A673 (cell line): ENCODE measurements around the gene CCR5. TPM values are rescaled to one million over a fixed set of nuclear protein-coding genes. Genes with fewer than 3 reads are reported as not detected.

Experiments
- BruUV-seq: library from RNA; stranded (reverse); fragments of 400-500 nt; replicated peaks from 2 replicates; lab custom pipeline; 2021; lab: Mats Ljungman, UMichigan
- CTCF ChIA-PET: fragments of 300-600 bp; sonication (Branson Sonifier 250); formaldehyde crosslinking; loops from one replicate; lab custom pipeline; 2022; ENCODE audit warnings: antibody characterized with exemption; lab: Charles Lee
- POLR2A ChIA-PET: fragments of 300-600 bp; sonication (Branson Sonifier 250); formaldehyde crosslinking; loops from one replicate; lab custom pipeline; 2022; ENCODE audit warnings: antibody characterized with exemption; ENCODE audit not compliant: low non-redundant PET; lab: Charles Lee
- DNase-seq: peaks from one replicate; pipeline ENCODE4 v3.0.0-alpha.2; 2015; ENCODE audit warnings: low spot score
- H3K27ac ChIP-seq: fragments of 200-600 bp; sonication (generic); 2 replicates; pipeline ENCODE4 v1.5.1; 2016; ENCODE audit warnings: mixed run types, low read depth, mild to moderate bottlenecking, mixed read lengths, antibody characterized with exemption, low read length; ENCODE audit not compliant: poor library complexity, severe bottlenecking
- H3K27me3 ChIP-seq: fragments of 200-600 bp; sonication (generic); replicated peaks from 2 replicates; pipeline ENCODE4 v1.6.1; 2017; ENCODE audit warnings: mixed run types, low read depth, mild to moderate bottlenecking, mixed read lengths, antibody characterized with exemption, low read length; ENCODE audit not compliant: insufficient read depth, poor library complexity
- H3K36me3 ChIP-seq: fragments of 200-600 bp; sonication (generic); 2 replicates; pipeline ENCODE4 v1.6.1; 2016; ENCODE audit warnings: mixed run types, mild to moderate bottlenecking, mixed read lengths, antibody characterized with exemption, low read length; ENCODE audit not compliant: insufficient read depth, poor library complexity, severe bottlenecking
- H3K4me1 ChIP-seq: fragments of 200-600 bp; sonication (generic); 2 replicates; pipeline ENCODE4 v1.6.1; 2017; ENCODE audit warnings: mixed run types, mild to moderate bottlenecking, mixed read lengths, antibody characterized with exemption, low read length; ENCODE audit not compliant: insufficient read depth, poor library complexity, severe bottlenecking
- H3K4me3 ChIP-seq: fragments of 200-600 bp; sonication (generic); 2 replicates; pipeline ENCODE4 v1.5.1; 2016; ENCODE audit warnings: low read depth, mixed run types, mild to moderate bottlenecking, mixed read lengths, low read length; ENCODE audit not compliant: poor library complexity, severe bottlenecking
- H3K9me3 ChIP-seq: fragments of 200-600 bp; sonication (generic); 2 replicates; pipeline ENCODE4 v1.6.1; 2016; ENCODE audit warnings: mixed run types, low read depth, mild to moderate bottlenecking, mixed read lengths, antibody characterized with exemption, low read length; ENCODE audit not compliant: poor library complexity, severe bottlenecking
- EZH2 ChIP-seq: fragments of 200-600 bp; sonication (generic); IDR thresholded peaks from 2 replicates; pipeline ENCODE4 v1.6.1; 2017; ENCODE audit warnings: borderline replicate concordance, low read depth, mild to moderate bottlenecking, mixed read lengths, antibody characterized with exemption, low read length; ENCODE audit not compliant: poor library complexity, severe bottlenecking
- intact Hi-C: fragments of 100-400 bp; cut with micrococcal nuclease; formaldehyde crosslinking; loops from one replicate; pipeline ENCODE4 v1.10.0; 2022; ENCODE audit not compliant: unreplicated experiment
- total RNA-seq: library from RNA; stranded (reverse); gene quantifications from 2 replicates; pipeline ENCODE4 v1.2.3, GENCODE V29; 2021
- TF ChIP-seq, protein P1 (sequence below): fragments of 300-800, 200-600 bp; sonication (generic); conservative IDR thresholded peaks from 2 replicates; pipeline ENCODE4 v1.5.1; 2017; ENCODE audit warnings: low read depth, mild to moderate bottlenecking, antibody characterized with exemption, low read length, moderate library complexity, mixed read lengths

CCR5 gene
- total RNA-seq, 1 experiment from 2014 or later = not detected

DNA sequence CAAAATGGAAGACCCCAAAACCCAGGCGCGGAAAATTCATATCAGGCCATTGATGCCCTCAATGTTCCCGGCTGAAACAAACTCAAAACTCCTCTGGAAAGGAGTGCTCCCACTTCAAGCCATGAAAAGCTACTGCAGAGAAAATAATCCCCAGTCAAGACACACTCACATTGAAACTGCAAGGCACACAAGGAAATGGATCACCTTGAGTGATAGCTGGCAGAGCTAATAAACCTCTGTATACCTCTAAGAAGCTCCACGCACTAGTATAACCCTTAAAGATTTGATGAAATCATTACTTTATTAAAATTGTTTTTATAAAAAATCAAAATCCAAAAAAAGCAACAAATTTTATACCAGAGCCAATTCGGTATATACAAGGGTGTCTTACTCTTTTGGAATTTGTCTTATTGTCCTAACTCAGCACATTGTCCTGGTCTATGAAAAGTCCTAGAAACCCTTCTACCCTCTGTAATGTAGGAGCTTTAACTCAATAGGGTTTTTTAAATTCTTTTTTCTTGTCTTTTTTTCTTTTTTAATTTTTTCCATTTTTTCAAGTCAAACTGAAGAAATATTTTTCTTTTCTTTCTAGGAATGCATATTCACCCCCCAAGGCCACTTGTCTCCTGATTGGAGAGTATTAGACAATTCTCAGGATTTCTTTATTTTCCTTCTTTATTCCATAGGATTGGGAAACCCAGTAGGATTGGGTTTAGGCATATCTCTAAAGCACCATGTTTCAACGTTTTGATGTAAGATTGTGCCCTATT lies 27.6 kb downstream of the CCR5 start:
- no peaks in the 10 kb centered on the region for H3K4me1 ChIP-seq
- intact Hi-C loops = no loop called here
- no peaks in the 10 kb centered on the region for H3K9me3 ChIP-seq
- no peak for TF ChIP-seq EZH2
- TF ChIP-seq, protein P1, sequence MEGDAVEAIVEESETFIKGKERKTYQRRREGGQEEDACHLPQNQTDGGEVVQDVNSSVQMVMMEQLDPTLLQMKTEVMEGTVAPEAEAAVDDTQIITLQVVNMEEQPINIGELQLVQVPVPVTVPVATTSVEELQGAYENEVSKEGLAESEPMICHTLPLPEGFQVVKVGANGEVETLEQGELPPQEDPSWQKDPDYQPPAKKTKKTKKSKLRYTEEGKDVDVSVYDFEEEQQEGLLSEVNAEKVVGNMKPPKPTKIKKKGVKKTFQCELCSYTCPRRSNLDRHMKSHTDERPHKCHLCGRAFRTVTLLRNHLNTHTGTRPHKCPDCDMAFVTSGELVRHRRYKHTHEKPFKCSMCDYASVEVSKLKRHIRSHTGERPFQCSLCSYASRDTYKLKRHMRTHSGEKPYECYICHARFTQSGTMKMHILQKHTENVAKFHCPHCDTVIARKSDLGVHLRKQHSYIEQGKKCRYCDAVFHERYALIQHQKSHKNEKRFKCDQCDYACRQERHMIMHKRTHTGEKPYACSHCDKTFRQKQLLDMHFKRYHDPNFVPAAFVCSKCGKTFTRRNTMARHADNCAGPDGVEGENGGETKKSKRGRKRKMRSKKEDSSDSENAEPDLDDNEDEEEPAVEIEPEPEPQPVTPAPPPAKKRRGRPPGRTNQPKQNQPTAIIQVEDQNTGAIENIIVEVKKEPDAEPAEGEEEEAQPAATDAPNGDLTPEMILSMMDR = no peak
- CTCF ChIA-PET = no interaction called here
- H3K36me3 ChIP-seq = no peaks in the 10 kb centered on the region
- no peak for DNase-seq
- no peak overlapping the region for H3K27ac ChIP-seq
- no TSS peak for BruUV-seq
- POLR2A ChIA-PET = no interaction called here
- H3K4me3 ChIP-seq = no peak overlapping the region
- H3K27me3 ChIP-seq = no peaks in the 10 kb centered on the region

DNA sequence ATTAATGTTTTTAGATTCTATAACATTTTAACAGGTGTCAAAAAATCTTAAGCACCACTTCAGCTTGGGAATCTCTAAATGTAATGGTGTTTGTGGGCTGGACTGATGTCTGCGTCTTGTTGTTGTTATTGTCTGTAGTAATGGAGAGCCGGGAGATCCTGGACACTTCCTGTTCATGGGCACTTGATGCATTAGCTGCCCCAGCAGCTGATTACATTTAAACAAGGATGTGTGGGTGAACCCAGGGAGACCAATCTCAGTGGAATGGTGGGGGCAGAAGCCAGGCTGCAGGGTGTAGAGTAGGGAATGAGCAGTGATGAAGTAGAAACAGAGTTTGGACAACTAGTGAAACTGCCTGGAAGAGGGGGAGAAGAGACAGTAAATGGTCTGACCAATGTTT lies 28.4 kb downstream of the CCR5 start:
- Histone ChIP-seq H3K36me3 (no peaks in the 10 kb centered on the region), H3K4me3 (no peak overlapping the region), H3K9me3 (no peaks in the 10 kb centered on the region), H3K4me1 (no peaks in the 10 kb centered on the region), H3K27me3 (no peaks in the 10 kb centered on the region), H3K27ac (no peak overlapping the region)
- no peak for DNase-seq
- BruUV-seq = no TSS peak
- no peak for TF ChIP-seq EZH2
- TF ChIP-seq, protein P1 = no peak
- intact Hi-C loops = no loop called here
- ChIA-PET CTCF (no interaction called here), POLR2A (no interaction called here)

DNA sequence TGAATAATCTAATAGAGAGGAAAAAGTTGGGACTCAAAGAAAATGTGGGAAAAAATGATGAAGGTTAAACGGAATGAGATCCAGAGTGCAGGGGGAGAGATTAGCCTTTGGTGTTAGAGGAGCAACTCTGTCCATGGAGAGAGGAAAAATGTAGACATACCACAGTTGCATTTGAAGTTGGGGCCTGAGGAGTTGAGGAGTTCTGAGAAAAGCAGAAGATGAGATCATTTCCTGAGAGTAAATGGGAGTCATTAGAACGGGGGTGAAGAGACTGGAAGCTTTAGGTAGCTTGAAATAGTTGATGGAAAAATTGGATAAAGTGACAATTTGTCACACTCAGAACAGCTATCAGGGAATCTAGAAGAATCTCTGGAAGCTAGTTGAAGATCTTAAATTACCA lies 28.8 kb downstream of the CCR5 start:
- Histone ChIP-seq H3K4me3 (no peak overlapping the region), H3K27ac (no peak overlapping the region), H3K4me1 (no peaks in the 10 kb centered on the region), H3K27me3 (no peaks in the 10 kb centered on the region), H3K36me3 (no peaks in the 10 kb centered on the region), H3K9me3 (no peaks in the 10 kb centered on the region)
- no peak for DNase-seq
- TF ChIP-seq EZH2 = no peak
- TF ChIP-seq, protein P1 = no peak
- ChIA-PET CTCF (no interaction called here), POLR2A (no interaction called here)
- no TSS peak for BruUV-seq
- intact Hi-C loops = no loop called here
